Kidney epithelial cell (primary cell): ENCODE measurements around the gene RANBP3L. TPM values are rescaled to one million over a fixed set of nuclear protein-coding genes. Genes with fewer than 3 reads are reported as not detected.
"Not testable (repeated sequence)": the region's sequence is repeated elsewhere in the genome, so short reads cannot be mapped to it uniquely, and the experiment has no call there.

Experiments used
- DNase-seq: peaks from one replicate; pipeline ENCODE4 v3.0.0-alpha.2; 2010; ENCODE audit warnings: low read depth
- H3K27me3 ChIP-seq: 2 replicates; pipeline ENCODE4 v1.6.0; 2011; ENCODE audit warnings: low read length; ENCODE audit not compliant: control insufficient read depth, insufficient read depth
- H3K36me3 ChIP-seq: 2 replicates; pipeline ENCODE4 v1.5.1; 2011; ENCODE audit warnings: low read length; ENCODE audit not compliant: control insufficient read depth, insufficient read depth
- H3K4me3 ChIP-seq: 2 replicates; pipeline ENCODE4 v1.5.1; 2011; ENCODE audit warnings: low read depth, mild to moderate bottlenecking, control low read depth, low read length
- CTCF ChIP-seq: IDR thresholded peaks from 2 replicates; pipeline ENCODE4 v1.5.1; 2011; ENCODE audit warnings: mild to moderate bottlenecking, moderate library complexity, low read length, control low read depth, inconsistent platforms; ENCODE audit not compliant: insufficient read depth, poor library complexity, severe bottlenecking
- total RNA-seq: library from RNA; depleted of rRNA; stranded (reverse); fragments of >200 nt; gene quantifications from 2 replicates; pipeline ENCODE4 v1.2.3, GENCODE V29; 2015

RANBP3L gene
- total RNA-seq, 1 donor from 2014 or later = not detected

- H3K4me3 ChIP-seq = no peak overlapping the region
- no peaks in the 10 kb centered on the region for H3K27me3 ChIP-seq
- TF ChIP-seq CTCF = no peak
- peak; percentile 32 for DNase-seq
- no peaks in the 10 kb centered on the region for H3K36me3 ChIP-seq
These were observed 101.2 kb downstream of the RANBP3L start for GRCh38 chr5:36200513-36200912.

GRCh38 chr5:36199620-36200019, 102.1 kb downstream of the RANBP3L start:
- Histone ChIP-seq H3K36me3 (no peaks in the 10 kb centered on the region), H3K4me3 (no peak overlapping the region), H3K27me3 (no peaks in the 10 kb centered on the region)
- TF ChIP-seq CTCF = no peak
- no peak for DNase-seq

- H3K27me3 ChIP-seq, H3K36me3 ChIP-seq, H3K4me3 ChIP-seq, DNase-seq: not testable (repeated sequence)
These were observed 102.9 kb downstream of the RANBP3L start for GRCh38 chr5:36198783-36199182.

Other genes with a start within 250 kb of the RANBP3L start
- gene UGT3A2, start 235.0 kb downstream of the RANBP3L start, total RNA-seq = 0.21 and 0.88 TPM in 2 replicates
- 6.7 and 7.8 TPM in 2 replicates for gene LMBRD2, start 150.0 kb downstream of the RANBP3L start, total RNA-seq
- 9.9 and 11.2 TPM in 2 replicates for gene SKP2, start 149.8 kb downstream of the RANBP3L start, total RNA-seq
- 12.2 and 13.4 TPM in 2 replicates for gene NADK2, start 60.0 kb downstream of the RANBP3L start, total RNA-seq